GM23248 (cell line): ENCODE data around the gene RNF183. TPM values are rescaled to one million over a fixed set of nuclear protein-coding genes. Genes with fewer than 3 reads are reported as not detected.

Experiments used
- DNase-seq: peaks from one replicate; pipeline ENCODE4 v3.0.0-alpha.2; 2015
- H2AFZ ChIP-seq: fragments of 200-600 bp; sonication (generic); 2 replicates; pipeline ENCODE4 v1.6.1; 2016; ENCODE audit warnings: antibody characterized with exemption
- H3F3A ChIP-seq: fragments of 200-600 bp; sonication (generic); 2 replicates; pipeline ENCODE4 v1.6.1; 2016; ENCODE audit warnings: mild to moderate bottlenecking, antibody characterized with exemption, mixed run types; ENCODE audit not compliant: insufficient read depth
- H3K27ac ChIP-seq: fragments of 200-600 bp; sonication (generic); 2 replicates; pipeline ENCODE4 v1.5.1; 2016; ENCODE audit warnings: mild to moderate bottlenecking
- H3K27me3 ChIP-seq: fragments of 200-600 bp; sonication (generic); replicated peaks from 2 replicates; pipeline ENCODE4 v1.6.1; 2016; ENCODE audit warnings: mild to moderate bottlenecking; ENCODE audit not compliant: insufficient read depth
- H3K36me3 ChIP-seq: fragments of 200-600 bp; sonication (generic); 2 replicates; pipeline ENCODE4 v1.6.1; 2016; ENCODE audit warnings: low read depth, mild to moderate bottlenecking
- H3K4me1 ChIP-seq: fragments of 200-600 bp; sonication (generic); 2 replicates; pipeline ENCODE4 v1.6.1; 2016; ENCODE audit warnings: mild to moderate bottlenecking; ENCODE audit not compliant: insufficient read depth
- H3K4me2 ChIP-seq: fragments of 200-600 bp; sonication (generic); one replicate; pipeline ENCODE4 v1.6.1; 2016; ENCODE audit warnings: mild to moderate bottlenecking; ENCODE audit not compliant: unreplicated experiment
- H3K4me3 ChIP-seq: fragments of 200-600 bp; sonication (generic); 2 replicates; pipeline ENCODE4 v1.5.1; 2016; ENCODE audit warnings: mild to moderate bottlenecking
- H3K79me2 ChIP-seq: fragments of 200-600 bp; sonication (generic); 2 replicates; pipeline ENCODE4 v1.6.1; 2016; ENCODE audit warnings: mild to moderate bottlenecking; ENCODE audit not compliant: insufficient read depth
- H3K9ac ChIP-seq: fragments of 200-600 bp; sonication (generic); 2 replicates; pipeline ENCODE4 v1.6.1; 2016; ENCODE audit warnings: mild to moderate bottlenecking
- H3K9me2 ChIP-seq: fragments of 200-600 bp; sonication (generic); 2 replicates; pipeline ENCODE4 v1.6.1; 2016; ENCODE audit warnings: mixed run types, mild to moderate bottlenecking, moderate library complexity; ENCODE audit not compliant: insufficient read depth
- H3K9me3 ChIP-seq: fragments of 200-600 bp; sonication (generic); one replicate; pipeline ENCODE4 v1.6.1; 2017; ENCODE audit warnings: low read depth
- H4K20me1 ChIP-seq: fragments of 200-600 bp; sonication (generic); 2 replicates; pipeline ENCODE4 v1.6.0; 2016; ENCODE audit not compliant: insufficient read depth
- EZH2 ChIP-seq: fragments of 200-600 bp; sonication (generic); IDR thresholded peaks from 2 replicates; pipeline ENCODE4 v1.6.1; 2018; ENCODE audit warnings: antibody characterized with exemption, mild to moderate bottlenecking; ENCODE audit not compliant: insufficient read depth, poor library complexity, severe bottlenecking
- EZH2phosphoT487 ChIP-seq: fragments of 200-600 bp; sonication (generic); IDR thresholded peaks from 2 replicates; pipeline ENCODE4 v1.6.1; 2018; ENCODE audit warnings: antibody characterized with exemption, moderate library complexity, mild to moderate bottlenecking, low read depth; ENCODE audit not compliant: insufficient read depth
- in situ Hi-C: fragments of 300-500 bp; cut with MboI; formaldehyde crosslinking; loops from 2 replicates; pipeline ENCODE4 v1.15.0; 2020
- polyA plus RNA-seq: library from polyadenylated mRNA; unstranded; fragments of >200 nt; fragmentation: Nextera tagmentation; extraction: Ambion mirVana; gene quantifications from 2 replicates; pipeline ENCODE4 v1.2.1, GENCODE V29; 2016
- total RNA-seq: library from RNA; depleted of rRNA; stranded (reverse); fragments of >200 nt; shearing (Covaris generic); gene quantifications from 2 replicates; pipeline ENCODE4 v1.2.3, GENCODE V29; 2014; rRNA removed

RNF183 gene
- total and polyA plus RNA-seq, 2 experiments from 2014 or later = not detected

- Histone ChIP-seq H3K27ac (no peak overlapping the region), H3K4me1 (no peaks in the 10 kb centered on the region), H3K27me3 (no peaks in the 10 kb centered on the region), H2AFZ (no peak overlapping the region), H3K4me3 (no peak overlapping the region), H3K9me2 (no peaks in the 10 kb centered on the region), H3F3A (no peaks in the 10 kb centered on the region), H3K79me2 (peaks cover 89% of the 10 kb centered on the region), H4K20me1 (no peaks in the 10 kb centered on the region), H3K36me3 (0 out of 2 replicates have a peak, but pooled peaks cover 3% of the 10 kb centered on the region), H3K4me2 (no peak overlapping the region), H3K9me3 (no peaks in the 10 kb centered on the region), H3K9ac (no peak overlapping the region)
- no peak for TF ChIP-seq EZH2phosphoT487
- TF ChIP-seq EZH2 = no peak
- in situ Hi-C loops = no loop called here
- DNase-seq = no peak
These were observed 55.5 kb downstream of the RNF183 start for GRCh38 chr9:113247640-113248039.

Other genes with a start within 250 kb of the RNF183 start
- 1.7 and 2.9 TPM in 2 replicates for gene ZFP37, start 246.7 kb downstream of the RNF183 start, total RNA-seq
- 2.0 and 2.2 TPM in 2 replicates for gene ZFP37, start 246.7 kb downstream of the RNF183 start, polyA plus RNA-seq
- 11.1 and 20.8 TPM in 2 replicates for gene SLC31A2, start 152.4 kb downstream of the RNF183 start, total RNA-seq
- gene SLC31A2, start 152.4 kb downstream of the RNF183 start, polyA plus RNA-seq = 15.0 and 17.0 TPM in 2 replicates
- 23.1 and 26.1 TPM in 2 replicates for gene FKBP15, start 82.1 kb downstream of the RNF183 start, total RNA-seq
- gene FKBP15, start 82.1 kb downstream of the RNF183 start, polyA plus RNA-seq = 17.8 and 18.6 TPM in 2 replicates
- gene SLC31A1, start 81.8 kb downstream of the RNF183 start, total RNA-seq = 33.6 and 35.8 TPM in 2 replicates
- 36.4 and 37.1 TPM in 2 replicates for gene SLC31A1, start 81.8 kb downstream of the RNF183 start, polyA plus RNA-seq
- 15.9 and 21.6 TPM in 2 replicates for gene CDC26, start 27.8 kb downstream of the RNF183 start, total RNA-seq
- 67.2 and 70.9 TPM in 2 replicates for gene CDC26, start 27.8 kb downstream of the RNF183 start, polyA plus RNA-seq
- gene PRPF4, start 27.7 kb downstream of the RNF183 start, total RNA-seq = 26.5 and 27.4 TPM in 2 replicates
- gene PRPF4, start 27.7 kb downstream of the RNF183 start, polyA plus RNA-seq = 25.7 and 27.0 TPM in 2 replicates
- 0.97 and 1.0 TPM in 2 replicates for gene WDR31, start 36.9 kb upstream of the RNF183 start, total RNA-seq
- gene WDR31, start 36.9 kb upstream of the RNF183 start, polyA plus RNA-seq = 3.1 and 3.7 TPM in 2 replicates
- gene BSPRY, start 46.2 kb upstream of the RNF183 start, total RNA-seq = not detected in 2 replicates
- gene BSPRY, start 46.2 kb upstream of the RNF183 start, polyA plus RNA-seq = not detected in 2 replicates
- 5.3 and 13.2 TPM in 2 replicates for gene HDHD3, start 73.6 kb upstream of the RNF183 start, total RNA-seq
- 7.7 and 8.3 TPM in 2 replicates for gene HDHD3, start 73.6 kb upstream of the RNF183 start, polyA plus RNA-seq
- gene ALAD, start 97.9 kb upstream of the RNF183 start, total RNA-seq = 9.7 and 13.7 TPM in 2 replicates
- 18.5 and 18.7 TPM in 2 replicates for gene ALAD, start 97.9 kb upstream of the RNF183 start, polyA plus RNA-seq
- 52.1 and 55.4 TPM in 2 replicates for gene POLE3, start 107.3 kb upstream of the RNF183 start, total RNA-seq
- gene POLE3, start 107.3 kb upstream of the RNF183 start, polyA plus RNA-seq = 49.4 and 55.8 TPM in 2 replicates
- 0.13 and 0.76 TPM in 2 replicates for gene C9orf43, start 107.4 kb upstream of the RNF183 start, total RNA-seq
- 0.42 and 0.59 TPM in 2 replicates for gene C9orf43, start 107.4 kb upstream of the RNF183 start, polyA plus RNA-seq
- gene RGS3, start 160.4 kb upstream of the RNF183 start, total RNA-seq = 44.5 and 58.0 TPM in 2 replicates
- 48.6 and 54.8 TPM in 2 replicates for gene RGS3, start 160.4 kb upstream of the RNF183 start, polyA plus RNA-seq